ENCODE measurements around the gene CSNK1G1. TPM values are rescaled to one million over a fixed set of nuclear protein-coding genes. Genes with fewer than 3 reads are reported as not detected.
A peak's percentile ranks its signal among the peaks of the same experiment; 100 is the strongest.

The CSNK1G1 gene
- total RNA-seq, 1 donor from 2014 or later = 19.9 TPM

- Mint-ChIP-seq H3K4me3 (peak overlapping the region; percentile 14), H3K4me1 (ENCODE audit: unreplicated experiment) (peaks cover 10% of the 10 kb centered on the region), H3K27me3 (no peaks in the 10 kb centered on the region), H3K9me3 (peaks cover 6% of the 10 kb centered on the region), H3K36me3 (no peaks in the 10 kb centered on the region), H3K27ac (peak overlapping the region; percentile 71)
- TF ChIP-seq, protein P1, sequence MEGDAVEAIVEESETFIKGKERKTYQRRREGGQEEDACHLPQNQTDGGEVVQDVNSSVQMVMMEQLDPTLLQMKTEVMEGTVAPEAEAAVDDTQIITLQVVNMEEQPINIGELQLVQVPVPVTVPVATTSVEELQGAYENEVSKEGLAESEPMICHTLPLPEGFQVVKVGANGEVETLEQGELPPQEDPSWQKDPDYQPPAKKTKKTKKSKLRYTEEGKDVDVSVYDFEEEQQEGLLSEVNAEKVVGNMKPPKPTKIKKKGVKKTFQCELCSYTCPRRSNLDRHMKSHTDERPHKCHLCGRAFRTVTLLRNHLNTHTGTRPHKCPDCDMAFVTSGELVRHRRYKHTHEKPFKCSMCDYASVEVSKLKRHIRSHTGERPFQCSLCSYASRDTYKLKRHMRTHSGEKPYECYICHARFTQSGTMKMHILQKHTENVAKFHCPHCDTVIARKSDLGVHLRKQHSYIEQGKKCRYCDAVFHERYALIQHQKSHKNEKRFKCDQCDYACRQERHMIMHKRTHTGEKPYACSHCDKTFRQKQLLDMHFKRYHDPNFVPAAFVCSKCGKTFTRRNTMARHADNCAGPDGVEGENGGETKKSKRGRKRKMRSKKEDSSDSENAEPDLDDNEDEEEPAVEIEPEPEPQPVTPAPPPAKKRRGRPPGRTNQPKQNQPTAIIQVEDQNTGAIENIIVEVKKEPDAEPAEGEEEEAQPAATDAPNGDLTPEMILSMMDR (conservative IDR thresholded peaks at IDR 0.05) = no peak
- no peak for DNase-seq (ENCODE audit: extremely low spot score, unreplicated experiment)
These were observed 40.8 kb downstream of the CSNK1G1 start for GRCh38 chr15:64315216-64315615.

GRCh38 chr15:64314456-64314855 is 41.5 kb downstream of the CSNK1G1 start:
- Mint-ChIP-seq H3K4me1 (ENCODE audit: unreplicated experiment) (peaks cover 10% of the 10 kb centered on the region), H3K27me3 (no peaks in the 10 kb centered on the region), H3K36me3 (no peaks in the 10 kb centered on the region), H3K4me3 (no peak overlapping the region), H3K9me3 (peaks cover 6% of the 10 kb centered on the region), H3K27ac (peak overlapping the region; percentile 0)
- TF ChIP-seq, protein P1 (conservative IDR thresholded peaks at IDR 0.05) = no peak
- no peak for DNase-seq (ENCODE audit: extremely low spot score, unreplicated experiment)

DNA sequence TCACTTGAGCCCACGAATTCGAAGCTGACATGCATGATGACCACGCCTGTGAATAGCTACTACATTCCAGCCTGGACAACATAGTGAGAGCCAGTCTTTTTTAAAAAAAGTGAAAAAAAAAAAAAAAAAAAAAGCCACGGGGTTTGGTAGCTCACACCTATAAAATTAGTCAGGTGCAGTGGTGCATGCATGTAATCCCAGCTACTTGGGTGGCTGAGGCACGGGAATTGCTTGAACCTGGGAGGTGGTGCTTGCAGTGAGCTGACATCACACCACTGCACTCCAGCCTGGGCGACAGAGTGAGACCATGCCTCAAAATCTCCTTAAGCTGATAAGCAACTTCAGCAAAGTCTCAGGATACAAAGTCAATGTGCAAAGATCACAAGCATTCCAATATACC is 44.4 kb downstream of the CSNK1G1 start:
- DNase-seq (ENCODE audit: extremely low spot score, unreplicated experiment) = no peak
- Mint-ChIP-seq H3K4me1 (ENCODE audit: unreplicated experiment) (peaks cover 10% of the 10 kb centered on the region), H3K27ac (no peak overlapping the region), H3K27me3 (no peaks in the 10 kb centered on the region), H3K4me3 (no peak overlapping the region), H3K36me3 (peaks cover 3% of the 10 kb centered on the region), H3K9me3 (peaks cover 6% of the 10 kb centered on the region)
- TF ChIP-seq, protein P1 (conservative IDR thresholded peaks at IDR 0.05) = no peak

DNA sequence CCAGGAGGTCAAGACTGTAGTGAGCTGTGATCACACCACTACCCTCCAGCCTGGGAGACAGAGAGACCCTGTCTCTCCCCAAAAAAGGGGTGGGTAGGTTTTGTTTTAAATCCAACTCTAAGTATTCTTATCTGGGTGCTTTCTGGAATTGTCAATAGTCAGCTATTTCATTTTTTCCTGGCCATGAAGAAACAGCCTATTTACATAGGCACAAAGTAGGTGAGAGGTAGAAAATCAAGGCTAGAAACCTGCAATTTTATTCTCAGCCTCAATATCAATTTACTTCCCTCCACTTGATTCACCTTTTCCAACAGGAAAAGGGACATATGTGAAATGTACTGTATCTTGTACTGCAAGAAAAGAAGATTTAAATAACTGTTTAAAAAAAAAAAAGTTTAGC is 45.9 kb downstream of the CSNK1G1 start:
- TF ChIP-seq, protein P1 (conservative IDR thresholded peaks at IDR 0.05) = no peak
- no peak overlapping the region for H3K27ac Mint-ChIP-seq
- peaks cover 12% of the 10 kb centered on the region for H3K36me3 Mint-ChIP-seq
- no peak for DNase-seq (ENCODE audit: extremely low spot score, unreplicated experiment)
- H3K9me3 Mint-ChIP-seq = peaks cover 6% of the 10 kb centered on the region
- H3K4me1 Mint-ChIP-seq (ENCODE audit: unreplicated experiment) = peaks cover 4% of the 10 kb centered on the region
- H3K27me3 Mint-ChIP-seq = no peaks in the 10 kb centered on the region
- H3K4me3 Mint-ChIP-seq = no peak overlapping the region

- Mint-ChIP-seq H3K36me3 (peaks cover 16% of the 10 kb centered on the region), H3K27me3 (no peaks in the 10 kb centered on the region), H3K27ac (no peak overlapping the region), H3K4me3 (no peak overlapping the region), H3K4me1 (ENCODE audit: unreplicated experiment) (no peaks in the 10 kb centered on the region), H3K9me3 (no peaks in the 10 kb centered on the region)
- no peak for DNase-seq (ENCODE audit: extremely low spot score, unreplicated experiment)
- TF ChIP-seq, protein P1 (conservative IDR thresholded peaks at IDR 0.05) = no peak
These were observed 50.7 kb downstream of the CSNK1G1 start for GRCh38 chr15:64305261-64305660.

- Mint-ChIP-seq H3K4me3 (no peak overlapping the region), H3K27me3 (no peaks in the 10 kb centered on the region), H3K4me1 (ENCODE audit: unreplicated experiment) (no peaks in the 10 kb centered on the region), H3K27ac (no peak overlapping the region), H3K9me3 (no peaks in the 10 kb centered on the region), H3K36me3 (no peaks in the 10 kb centered on the region)
- DNase-seq (ENCODE audit: extremely low spot score, unreplicated experiment) = no peak
- TF ChIP-seq, protein P1 (conservative IDR thresholded peaks at IDR 0.05) = no peak
These were observed 66.4 kb downstream of the CSNK1G1 start for GRCh38 chr15:64289550-64289949.

All from type B pancreatic cell (in vitro differentiated cells).